HL-60 (cell line): ENCODE measurements around the gene CLEC12A.

Source experiments
- CTCF ChIP-seq: IDR thresholded peaks from one replicate; pipeline ENCODE4 v1.5.1; 2011; ENCODE audit warnings: low read length, control low read depth, inconsistent platforms; ENCODE audit not compliant: insufficient read depth
- GABPA ChIP-seq: IDR thresholded peaks from 2 replicates; pipeline ENCODE4 v1.6.1; 2012; ENCODE audit warnings: low read depth
- POLR2AphosphoS5 ChIP-seq: IDR thresholded peaks from 2 replicates; pipeline ENCODE4 v1.6.1; 2012; ENCODE audit warnings: low read depth
- SPI1 ChIP-seq: IDR thresholded peaks from 2 replicates; pipeline ENCODE4 v1.6.1; 2012; ENCODE audit warnings: low read depth, mild to moderate bottlenecking, borderline replicate concordance
- TF ChIP-seq, protein P1 (sequence below): IDR thresholded peaks from 2 replicates; pipeline ENCODE4 v1.6.1; 2012; ENCODE audit warnings: low read depth; ENCODE audit not compliant: insufficient replicate concordance

DNA sequence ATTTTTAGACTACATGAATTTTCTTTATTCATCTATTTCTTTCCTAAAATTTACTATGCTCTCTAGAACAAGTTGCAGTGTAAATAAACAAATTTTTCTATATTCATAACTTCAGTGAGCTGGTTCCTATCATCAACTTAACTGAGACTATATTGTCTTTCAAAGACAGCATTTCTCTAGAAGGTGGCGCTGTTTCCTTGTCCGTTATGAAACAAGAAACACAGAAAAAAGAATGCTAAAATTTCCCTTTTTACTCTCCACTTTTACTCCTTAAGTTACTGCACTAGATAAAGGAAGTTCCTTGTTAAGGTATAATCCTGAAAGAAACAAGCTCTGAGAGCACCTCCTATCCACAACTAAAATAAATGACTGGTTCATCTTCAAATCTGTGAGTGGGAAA, 30.8 kb upstream of the CLEC12A start:
- TF ChIP-seq CTCF: peak; percentile 38
- TF ChIP-seq POLR2AphosphoS5: no peak
- no peak for TF ChIP-seq GABPA
- TF ChIP-seq, protein P1, sequence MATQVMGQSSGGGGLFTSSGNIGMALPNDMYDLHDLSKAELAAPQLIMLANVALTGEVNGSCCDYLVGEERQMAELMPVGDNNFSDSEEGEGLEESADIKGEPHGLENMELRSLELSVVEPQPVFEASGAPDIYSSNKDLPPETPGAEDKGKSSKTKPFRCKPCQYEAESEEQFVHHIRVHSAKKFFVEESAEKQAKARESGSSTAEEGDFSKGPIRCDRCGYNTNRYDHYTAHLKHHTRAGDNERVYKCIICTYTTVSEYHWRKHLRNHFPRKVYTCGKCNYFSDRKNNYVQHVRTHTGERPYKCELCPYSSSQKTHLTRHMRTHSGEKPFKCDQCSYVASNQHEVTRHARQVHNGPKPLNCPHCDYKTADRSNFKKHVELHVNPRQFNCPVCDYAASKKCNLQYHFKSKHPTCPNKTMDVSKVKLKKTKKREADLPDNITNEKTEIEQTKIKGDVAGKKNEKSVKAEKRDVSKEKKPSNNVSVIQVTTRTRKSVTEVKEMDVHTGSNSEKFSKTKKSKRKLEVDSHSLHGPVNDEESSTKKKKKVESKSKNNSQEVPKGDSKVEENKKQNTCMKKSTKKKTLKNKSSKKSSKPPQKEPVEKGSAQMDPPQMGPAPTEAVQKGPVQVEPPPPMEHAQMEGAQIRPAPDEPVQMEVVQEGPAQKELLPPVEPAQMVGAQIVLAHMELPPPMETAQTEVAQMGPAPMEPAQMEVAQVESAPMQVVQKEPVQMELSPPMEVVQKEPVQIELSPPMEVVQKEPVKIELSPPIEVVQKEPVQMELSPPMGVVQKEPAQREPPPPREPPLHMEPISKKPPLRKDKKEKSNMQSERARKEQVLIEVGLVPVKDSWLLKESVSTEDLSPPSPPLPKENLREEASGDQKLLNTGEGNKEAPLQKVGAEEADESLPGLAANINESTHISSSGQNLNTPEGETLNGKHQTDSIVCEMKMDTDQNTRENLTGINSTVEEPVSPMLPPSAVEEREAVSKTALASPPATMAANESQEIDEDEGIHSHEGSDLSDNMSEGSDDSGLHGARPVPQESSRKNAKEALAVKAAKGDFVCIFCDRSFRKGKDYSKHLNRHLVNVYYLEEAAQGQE: no peak
- TF ChIP-seq SPI1: no peak
